K562 (cell line): ENCODE results near the gene TNPO2. TPM values are rescaled to one million over a fixed set of nuclear protein-coding genes. Genes with fewer than 3 reads are reported as not detected.

Experiments used
- BRD4 ChIP-seq: fragments of 200-600 bp; sonication (generic); IDR thresholded peaks from 2 replicates; pipeline ENCODE4 v1.6.1; 2017; ENCODE audit warnings: inconsistent platforms
- CCAR2 ChIP-seq: fragments of 200-400 bp; formaldehyde crosslinking; IDR thresholded peaks from 2 replicates; pipeline ENCODE4 v1.6.1; 2017; ENCODE audit warnings: mild to moderate bottlenecking, low read depth, low read length
- COPS2 ChIP-seq: fragments of 450-650 bp; conservative IDR thresholded peaks from 2 replicates; pipeline ENCODE4 v1.6.1; 2016; ENCODE audit warnings: mild to moderate bottlenecking, moderate library complexity
- CREB5 ChIP-seq: fragments of 250-450 bp; sonication (Bioruptor Pico); IDR thresholded peaks from 2 replicates; pipeline ENCODE4 v1.5.0; 2020; ENCODE audit warnings: mild to moderate bottlenecking
- MYBL2 ChIP-seq, 2 experiments: fragments of 450-650 bp in 1 of 2; sonication (generic) in 1 of 2; formaldehyde crosslinking in 1 of 2; IDR thresholded peaks; 2 replicates each; pipeline versions ENCODE4 v1.6.1 to v1.8.1; 2017 to 2022; ENCODE audit warnings: borderline replicate concordance in 1 of 2, inconsistent platforms in 1 of 2, low read depth in 1 of 2, mild to moderate bottlenecking in 1 of 2, missing genetic modification reagents in 1 of 2, moderate library complexity in 1 of 2
- NR2F6 ChIP-seq: fragments of 450-650 bp; formaldehyde crosslinking; IDR thresholded peaks from 2 replicates; pipeline ENCODE4 v1.4.0; 2020; ENCODE audit warnings: mild to moderate bottlenecking
- NRF1 ChIP-seq, 2 experiments: fragments of 450-650 bp; IDR thresholded peaks in 1 of 2; conservative IDR thresholded peaks in 1 of 2; 2 replicates each; pipeline ENCODE4 v1.6.1; 2014; ENCODE audit warnings: mild to moderate bottlenecking in 2 of 2
- PHTF2 ChIP-seq: fragments of 250-450 bp; sonication (Bioruptor Pico); IDR thresholded peaks from 2 replicates; pipeline ENCODE4 v1.5.0; 2021; ENCODE audit warnings: mild to moderate bottlenecking
- PML ChIP-seq: IDR thresholded peaks from 2 replicates; pipeline ENCODE4 v1.6.1; 2012; ENCODE audit warnings: low read length, inconsistent platforms
- SMARCA5 ChIP-seq: fragments of 450-650 bp; IDR thresholded peaks from 2 replicates; pipeline ENCODE4 v1.6.1; 2016
- SMARCE1 ChIP-seq: fragments of 450-650 bp; IDR thresholded peaks from 2 replicates; pipeline ENCODE4 v1.7.1; 2016; ENCODE audit warnings: mild to moderate bottlenecking
- TGIF2 ChIP-seq: sonication (generic); formaldehyde crosslinking; IDR thresholded peaks from 2 replicates; pipeline ENCODE4 v1.8.1; 2022; ENCODE audit warnings: mild to moderate bottlenecking, missing genetic modification reagents, moderate library complexity
- ZNF318 ChIP-seq, 2 experiments: fragments of 450-650 bp; IDR thresholded peaks; 2 replicates each; pipeline ENCODE4 v1.6.1; 2016; ENCODE audit warnings: mild to moderate bottlenecking in 2 of 2, borderline replicate concordance in 1 of 2, low read depth in 1 of 2, moderate library complexity in 1 of 2
- ZNF609 ChIP-seq: sonication (generic); formaldehyde crosslinking; IDR thresholded peaks from 2 replicates; pipeline ENCODE4 v1.8.1; 2023; ENCODE audit warnings: missing genetic modification reagents, mild to moderate bottlenecking, borderline replicate concordance
- ZZZ3 ChIP-seq: fragments of 450-650 bp; IDR thresholded peaks from 2 replicates; pipeline ENCODE4 v1.6.1; 2016; ENCODE audit warnings: antibody characterized with exemption, mild to moderate bottlenecking, moderate library complexity
- polyA plus RNA-seq, 8 experiments: library from polyadenylated mRNA; depleted of rRNA in 4 of 8; stranded (reverse) in 5 of 8; unstranded in 3 of 8; fragments of >200 nt; fragmentation: Nextera tagmentation in 2 of 8; fragmentation: Illumina TruSeq in 1 of 8; extraction: Ambion mirVana in 2 of 8; extraction: Trizol in 1 of 8; gene quantifications; 2 replicates each; pipeline versions ENCODE4 v1.2.1 to v1.2.3, GENCODE V29; 2011 to 2014; ENCODE audit warnings: inconsistent platforms in 1 of 8, missing spikeins in 1 of 8
- total RNA-seq, 7 experiments: library from RNA; depleted of rRNA in 6 of 7; stranded (reverse); fragments of >200 nt in 6 of 7; fragmentation: Illumina TruSeq in 2 of 7; extraction: Trizol in 2 of 7; gene quantifications; 2 replicates each; pipeline versions ENCODE4 v1.2.1 to v1.2.3, GENCODE V29; 2011 to 2021; ENCODE audit warnings: low replicate concordance in 1 of 7

The TNPO2 gene
- total and polyA plus RNA-seq, 9 of the 15 experiments (the other 6 are each of a cell fraction or from before 2014, with no cell fraction given), result 6.0 to 126 (median 53.8) TPM

GRCh38 chr19:12766051-12766521 lies 42.4 kb upstream of the TNPO2 start (continued):
- TF ChIP-seq CREB5 (CRISPR knock-in tag) (no peak), TGIF2 (CRISPR knock-in tag) (no peak), COPS2 (no peak), PML (no peak), CCAR2 (no peak), NRF1 (conservative IDR thresholded peaks at IDR 0.05 in 1 of 2, IDR thresholded peaks at IDR 0.05 in 1 of 2) (peak; percentile 21 to 36; a peak in 1 of 4 replicates), ZZZ3 (no peak), ZNF318 (IDR thresholded peaks at IDR 0.05; ENCODE audit: borderline replicate concordance in 1 of 2, low read depth in 1 of 2) (no peak), NR2F6 (CRISPR knock-in tag) (no peak), MYBL2 (IDR thresholded peaks at IDR 0.05; ENCODE audit: low read depth) (no peak), MYBL2 (CRISPR knock-in tag; IDR thresholded peaks at IDR 0.05; ENCODE audit: borderline replicate concordance) (no peak), PHTF2 (no peak), SMARCA5 (no peak), ZNF609 (no peak), SMARCE1 (no peak), BRD4 (no peak)
